HEK293 (cell line): ENCODE data around the gene MRPS5.

Experiments used
- ZNF280D ChIP-seq: fragments of 450-650 bp; formaldehyde crosslinking; IDR thresholded peaks from 2 replicates; pipeline ENCODE4 v1.5.1; 2016; ENCODE audit warnings: missing biosample characterization, missing genetic modification characterization
- TF ChIP-seq, protein P1 (sequence below): fragments of 450-650 bp; formaldehyde crosslinking; conservative IDR thresholded peaks from 2 replicates; pipeline ENCODE4 v1.5.1; 2016; ENCODE audit warnings: low read depth, missing biosample characterization, missing genetic modification characterization

DNA sequence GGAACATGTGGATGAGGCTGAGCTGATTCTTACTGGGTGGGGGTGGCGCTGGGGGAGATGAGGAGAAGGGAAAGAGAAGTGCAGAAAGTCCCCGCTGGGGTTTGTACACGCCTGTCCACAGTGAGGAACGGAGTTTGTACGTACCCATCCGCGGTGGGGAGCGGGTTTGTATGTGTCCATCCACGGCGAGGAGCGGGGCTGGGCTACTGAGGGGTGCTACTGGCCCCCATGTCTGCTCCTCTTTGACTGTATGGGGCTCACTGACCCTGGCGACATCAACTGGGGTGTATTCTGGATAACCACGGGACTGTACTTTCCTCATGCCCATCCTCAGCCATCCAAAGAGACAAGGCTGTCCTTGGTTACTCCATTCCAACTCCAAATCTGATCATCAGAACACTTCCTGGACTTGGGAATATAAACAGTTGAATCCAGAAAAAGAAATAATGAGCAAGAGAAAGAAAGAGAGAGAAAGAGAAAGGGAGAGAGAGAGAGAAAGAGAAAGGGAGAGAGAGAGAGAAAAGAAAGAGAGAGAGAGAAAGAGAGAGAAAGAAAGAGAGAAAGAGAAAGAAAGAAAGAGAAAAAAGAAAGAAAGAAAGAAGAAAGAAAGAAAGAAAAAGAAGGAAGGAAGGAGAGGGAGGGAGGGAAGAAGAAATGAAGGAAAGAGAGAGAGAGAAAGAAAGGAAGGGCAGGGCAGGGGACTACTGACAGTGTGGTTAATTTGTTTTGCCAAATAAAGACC is 75.1 kb downstream of the MRPS5 start:
- TF ChIP-seq, protein P1, sequence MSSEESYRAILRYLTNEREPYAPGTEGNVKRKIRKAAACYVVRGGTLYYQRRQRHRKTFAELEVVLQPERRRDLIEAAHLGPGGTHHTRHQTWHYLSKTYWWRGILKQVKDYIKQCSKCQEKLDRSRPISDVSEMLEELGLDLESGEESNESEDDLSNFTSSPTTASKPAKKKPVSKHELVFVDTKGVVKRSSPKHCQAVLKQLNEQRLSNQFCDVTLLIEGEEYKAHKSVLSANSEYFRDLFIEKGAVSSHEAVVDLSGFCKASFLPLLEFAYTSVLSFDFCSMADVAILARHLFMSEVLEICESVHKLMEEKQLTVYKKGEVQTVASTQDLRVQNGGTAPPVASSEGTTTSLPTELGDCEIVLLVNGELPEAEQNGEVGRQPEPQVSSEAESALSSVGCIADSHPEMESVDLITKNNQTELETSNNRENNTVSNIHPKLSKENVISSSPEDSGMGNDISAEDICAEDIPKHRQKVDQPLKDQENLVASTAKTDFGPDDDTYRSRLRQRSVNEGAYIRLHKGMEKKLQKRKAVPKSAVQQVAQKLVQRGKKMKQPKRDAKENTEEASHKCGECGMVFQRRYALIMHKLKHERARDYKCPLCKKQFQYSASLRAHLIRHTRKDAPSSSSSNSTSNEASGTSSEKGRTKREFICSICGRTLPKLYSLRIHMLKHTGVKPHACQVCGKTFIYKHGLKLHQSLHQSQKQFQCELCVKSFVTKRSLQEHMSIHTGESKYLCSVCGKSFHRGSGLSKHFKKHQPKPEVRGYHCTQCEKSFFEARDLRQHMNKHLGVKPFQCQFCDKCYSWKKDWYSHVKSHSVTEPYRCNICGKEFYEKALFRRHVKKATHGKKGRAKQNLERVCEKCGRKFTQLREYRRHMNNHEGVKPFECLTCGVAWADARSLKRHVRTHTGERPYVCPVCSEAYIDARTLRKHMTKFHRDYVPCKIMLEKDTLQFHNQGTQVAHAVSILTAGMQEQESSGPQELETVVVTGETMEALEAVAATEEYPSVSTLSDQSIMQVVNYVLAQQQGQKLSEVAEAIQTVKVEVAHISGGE (tag by site-specific recombination) = no peak
- TF ChIP-seq ZNF280D = no peak
